Stimulated activated CD4-positive, alpha-beta T cell treated with anti-CD3 and anti-CD28 coated beads, Interleukin-4, amount 100 ng/mL, for 1 hour (primary cell): ENCODE results near the gene ADCY5.
"Not testable (repeated sequence)": the region's sequence is repeated elsewhere in the genome, so short reads cannot be mapped to it uniquely, and the experiment has no call there.

ENCODE experiments used
- DNase-seq: peaks from one replicate; pipeline ENCODE4 v3.0.0-alpha.2; 2020

ADCY5 gene

DNA sequence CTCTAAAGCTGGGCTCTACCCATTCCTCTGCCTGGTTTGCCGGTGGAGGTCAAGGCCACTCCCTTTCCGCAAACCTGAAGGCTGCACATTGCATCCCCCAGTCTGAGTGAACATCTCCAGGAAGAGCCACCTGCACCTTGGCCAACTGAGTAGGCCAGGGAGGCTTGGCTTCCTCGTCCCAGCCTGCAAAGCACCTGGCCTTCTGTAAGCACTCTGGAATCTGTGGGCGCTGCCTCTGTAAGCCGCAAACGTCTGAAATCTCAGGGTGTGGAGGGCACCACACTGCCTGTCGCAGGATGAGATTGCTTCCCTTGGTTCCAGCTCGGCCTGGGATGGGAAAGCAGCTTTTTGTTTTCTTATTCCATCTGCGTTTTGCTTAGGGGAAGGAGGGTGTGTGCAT lies 165.8 kb downstream of the ADCY5 start:
- no peak for DNase-seq

DNA sequence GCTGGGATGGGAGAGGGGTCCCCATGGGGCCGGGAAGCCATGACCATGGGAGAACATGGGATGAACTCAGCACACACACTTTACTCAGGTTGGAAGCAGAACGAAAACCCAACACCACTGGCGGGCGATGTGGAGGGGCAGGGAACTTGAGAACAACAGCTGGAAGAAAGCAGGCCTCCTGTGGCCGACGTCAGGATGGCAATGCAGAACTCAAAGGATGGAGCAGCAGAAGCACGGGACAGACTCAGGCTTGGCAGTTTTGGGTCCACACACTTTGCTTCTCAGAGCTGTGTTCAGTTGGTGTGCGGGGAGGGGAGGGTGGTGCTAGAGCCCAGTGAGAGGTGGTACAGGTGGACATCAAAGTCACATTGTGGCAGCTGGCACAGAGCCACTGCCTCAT lies 166.4 kb downstream of the ADCY5 start:
- DNase-seq: no peak

DNA sequence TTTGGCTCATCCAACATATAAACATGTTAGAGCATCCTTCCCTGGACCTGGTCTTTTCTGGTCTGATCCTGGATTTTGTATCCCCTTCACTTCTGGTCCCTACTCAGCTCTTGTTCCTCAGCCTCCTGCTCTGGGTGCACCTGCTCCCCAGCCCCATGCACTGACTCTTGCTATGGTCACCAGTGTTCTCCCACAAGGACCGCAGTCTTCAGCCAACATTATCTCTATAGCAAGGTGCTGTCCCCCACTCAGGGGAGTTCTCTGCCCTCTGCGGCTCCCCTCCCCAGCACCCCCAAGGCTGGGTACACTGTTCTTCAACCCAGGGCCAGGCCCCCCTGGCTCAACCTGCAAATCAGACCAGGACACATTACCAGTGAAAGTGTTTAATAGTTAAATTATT lies 167.0 kb downstream of the ADCY5 start:
- no peak for DNase-seq

DNA sequence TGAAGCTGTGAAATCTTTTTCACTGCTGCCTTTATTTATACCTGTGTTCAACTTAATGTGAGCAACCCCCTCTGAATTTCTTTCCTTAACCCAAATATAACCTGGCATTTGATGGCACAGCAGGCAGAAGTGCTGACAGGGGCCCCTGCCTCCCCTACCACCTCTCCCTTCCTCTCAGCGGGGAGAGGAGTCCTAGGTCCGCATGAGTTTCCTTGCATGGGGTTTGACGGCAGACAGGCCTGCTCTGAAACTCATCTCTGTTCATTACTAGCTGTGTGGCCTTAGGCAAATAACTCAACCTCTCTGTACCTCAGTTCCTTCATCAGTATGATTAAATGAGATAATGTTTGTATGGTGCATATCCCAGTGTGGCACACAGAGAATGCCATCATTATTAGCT lies 167.5 kb downstream of the ADCY5 start:
- no peak for DNase-seq

DNA sequence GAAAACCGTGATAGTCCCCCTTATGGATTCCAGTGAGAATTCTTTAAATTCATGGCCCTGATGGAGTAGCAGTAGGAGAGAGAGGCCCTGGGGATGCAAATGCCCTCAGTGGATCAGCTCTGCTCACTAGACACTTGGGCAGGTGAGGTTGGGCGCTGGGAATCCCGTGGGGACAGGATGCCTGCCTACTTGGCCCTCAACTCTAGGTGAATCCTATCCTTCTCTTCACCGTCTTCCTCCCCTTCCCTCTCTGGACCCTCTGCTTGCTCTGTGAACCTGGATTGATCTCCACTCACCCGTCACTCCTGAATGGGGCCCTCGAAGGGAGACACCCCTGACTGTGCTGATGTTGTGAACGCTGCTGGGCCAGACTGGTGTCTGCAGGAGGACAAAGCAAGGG lies 169.8 kb downstream of the ADCY5 start:
- no peak for DNase-seq

DNA sequence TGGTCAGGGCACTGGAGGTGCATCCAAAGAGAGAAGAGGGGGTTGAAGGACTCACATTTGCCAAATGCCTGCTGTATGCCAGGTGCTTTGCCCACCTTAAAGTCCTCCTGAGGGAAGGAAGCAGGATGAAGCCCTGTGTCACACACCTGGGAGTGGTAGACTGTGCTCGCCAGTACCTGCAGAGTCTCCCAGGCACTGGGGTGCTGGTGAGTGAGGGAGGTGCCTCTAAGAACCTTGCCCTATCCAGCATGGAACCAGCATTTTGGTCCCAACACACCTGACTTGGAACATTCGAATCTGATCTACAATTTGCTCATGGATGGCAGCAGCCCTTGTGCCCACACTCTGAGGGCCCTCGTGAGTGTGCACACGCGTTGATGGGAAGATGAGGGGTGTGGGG lies 170.4 kb downstream of the ADCY5 start:
- DNase-seq: no peak

DNA sequence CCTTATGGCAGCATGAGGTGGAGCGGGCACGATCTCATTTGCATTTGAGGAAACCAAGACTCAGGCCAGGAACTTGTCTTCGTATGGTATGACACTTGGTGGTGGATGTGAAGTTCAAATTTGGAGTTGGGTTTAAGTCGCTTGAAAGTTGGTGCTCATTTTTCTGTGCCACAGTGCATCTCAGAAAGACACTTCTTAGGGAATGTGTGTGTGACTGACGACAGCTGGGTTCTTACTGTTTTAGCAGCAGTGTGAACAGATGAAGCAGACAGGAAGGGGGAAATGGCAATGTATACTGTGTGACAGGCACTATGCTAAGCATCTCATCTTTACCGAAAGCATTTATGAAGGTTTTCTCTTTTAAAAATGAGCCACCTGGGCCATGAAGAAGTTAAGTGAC lies 171.8 kb downstream of the ADCY5 start:
- no peak for DNase-seq

DNA sequence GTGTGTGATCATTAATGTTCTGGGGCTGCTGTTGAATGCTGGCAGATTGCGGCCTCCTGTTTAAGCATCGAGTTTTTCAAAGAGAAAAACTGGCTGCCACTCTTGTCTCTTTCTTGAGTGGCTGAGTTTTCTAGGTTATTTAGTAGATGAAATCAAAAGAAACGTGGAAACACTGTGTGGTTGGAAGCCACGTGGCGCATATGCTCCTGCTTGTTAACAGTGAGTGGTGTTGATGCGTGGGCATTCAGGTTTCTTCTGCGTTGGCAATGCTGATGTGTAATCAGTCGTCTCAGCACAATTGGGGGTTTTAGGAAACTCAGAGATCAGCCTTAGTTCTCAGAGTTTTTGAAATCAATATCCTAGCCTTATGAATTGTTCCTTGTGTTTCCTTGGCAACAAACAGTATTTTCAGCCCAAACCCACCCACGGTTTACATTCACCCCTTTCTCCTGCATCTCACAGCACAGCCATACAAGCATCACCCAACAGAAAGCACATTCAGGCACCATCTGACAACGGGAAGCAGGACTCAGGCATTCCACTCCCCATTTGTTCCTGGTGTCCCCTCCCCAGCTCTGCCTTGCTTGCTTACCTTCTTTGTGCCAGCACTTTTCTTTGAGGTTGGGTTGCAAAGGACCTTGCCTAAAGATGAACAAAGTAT lies 172.4 kb downstream of the ADCY5 start:
- DNase-seq: no peak

DNA sequence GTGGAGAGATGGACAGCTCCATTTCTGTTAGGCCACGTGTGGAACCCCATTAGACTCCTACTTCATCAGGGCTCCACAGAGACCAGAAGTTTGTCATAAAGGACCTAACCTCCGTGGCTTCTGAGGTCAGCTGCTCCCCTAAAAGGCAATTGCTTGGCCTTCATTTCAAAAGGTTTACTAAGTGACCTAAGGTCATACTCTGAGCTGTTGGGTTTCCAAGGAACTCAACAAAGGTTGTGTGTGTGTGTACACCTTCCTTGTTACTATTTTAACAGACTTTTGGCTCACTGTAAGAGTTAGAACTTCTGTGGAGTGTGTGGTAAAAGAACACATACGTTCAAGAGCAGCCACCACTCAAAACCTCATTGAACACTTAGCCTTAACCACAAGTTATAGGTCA lies 173.2 kb downstream of the ADCY5 start:
- DNase-seq: no peak

DNA sequence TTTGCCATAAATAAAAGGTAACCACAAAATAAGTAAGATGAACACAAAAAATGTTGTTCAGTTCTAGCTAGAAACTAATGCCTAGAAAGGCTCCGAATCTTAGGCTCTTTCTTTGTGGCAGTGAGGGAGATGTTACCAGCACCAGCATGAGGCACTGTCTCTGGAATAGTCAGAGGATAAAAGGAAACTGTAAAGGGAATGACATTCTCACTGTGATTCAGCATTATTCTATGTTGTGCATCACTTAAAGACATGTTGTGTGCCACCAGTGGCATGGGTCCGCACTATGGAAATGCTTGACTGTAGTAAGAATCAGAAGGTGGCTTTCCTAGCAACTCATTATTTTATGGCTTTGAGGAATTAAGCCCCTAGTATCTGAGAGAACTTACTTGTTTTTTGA lies 176.3 kb downstream of the ADCY5 start:
- DNase-seq: no peak

DNA sequence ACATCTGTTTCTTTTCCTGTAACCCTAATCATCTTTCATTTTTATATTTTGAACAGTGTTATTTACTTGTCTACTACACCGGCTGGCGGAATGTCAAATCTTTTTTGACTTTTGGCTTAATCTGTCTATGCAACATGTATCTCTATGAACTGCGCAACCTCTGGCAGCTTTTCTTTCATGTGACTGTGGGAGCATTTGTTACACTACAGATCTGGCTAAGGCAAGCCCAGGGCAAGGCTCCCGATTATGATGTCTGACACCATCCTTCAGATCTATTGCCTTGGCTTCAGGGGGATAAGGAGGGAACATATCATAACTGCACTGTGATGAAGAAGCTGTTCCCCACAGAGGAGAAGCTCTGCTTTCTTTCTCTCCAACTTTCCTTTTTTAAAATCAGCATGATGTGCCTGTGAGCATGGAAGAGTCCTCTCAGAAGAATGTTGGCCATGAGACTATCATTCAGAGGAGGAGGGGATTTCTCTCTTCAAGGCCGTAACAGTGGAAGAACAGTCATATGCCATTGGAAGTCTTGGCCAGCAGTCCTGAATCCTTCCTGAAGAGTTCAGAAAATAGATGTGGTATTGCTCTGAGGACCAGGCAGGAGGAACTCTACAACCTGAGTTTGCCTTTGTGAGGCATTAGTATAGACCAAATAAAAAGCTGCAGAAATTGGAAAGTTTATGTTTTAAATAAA lies 177.3 kb downstream of the ADCY5 start:
- no peak for DNase-seq

DNA sequence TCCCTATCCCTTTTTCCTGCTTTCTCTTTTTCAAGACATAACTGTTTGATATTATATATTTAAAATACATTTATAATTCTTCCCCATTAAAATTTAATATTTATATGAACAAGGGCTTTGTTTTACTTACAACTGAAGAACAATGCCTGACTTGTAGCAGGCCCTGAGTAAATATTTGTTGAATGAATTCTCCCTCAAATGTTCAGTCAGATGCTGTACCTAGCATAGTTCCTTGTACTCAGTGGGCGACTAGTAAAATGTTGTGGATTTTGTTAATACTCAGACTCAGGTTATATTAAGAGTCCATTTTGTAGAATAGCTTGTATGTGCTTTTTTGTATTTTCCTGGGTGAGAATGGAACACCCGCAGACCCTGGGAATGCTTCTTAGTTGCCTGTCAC lies 178.1 kb downstream of the ADCY5 start:
- DNase-seq: no peak

DNA sequence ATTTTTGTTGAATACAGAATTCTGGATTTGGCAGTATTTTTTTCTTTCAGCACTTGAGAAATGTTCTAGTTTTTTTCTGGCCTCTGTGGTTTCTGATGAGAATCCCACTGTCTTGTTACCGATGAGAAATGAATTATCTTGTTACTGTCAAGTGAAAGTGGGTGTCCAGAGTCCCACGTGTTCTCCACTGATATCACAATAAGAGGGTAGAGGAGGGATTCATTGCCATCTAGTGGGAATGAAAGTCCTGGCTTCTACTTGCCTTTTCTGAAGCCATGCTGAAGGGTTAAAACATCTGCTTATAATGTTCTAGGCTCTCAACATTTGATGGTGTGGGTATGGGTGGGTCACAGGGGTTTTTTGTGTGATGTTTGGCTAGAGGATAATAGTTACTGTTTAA lies 181.1 kb downstream of the ADCY5 start:
- DNase-seq: no peak

DNA sequence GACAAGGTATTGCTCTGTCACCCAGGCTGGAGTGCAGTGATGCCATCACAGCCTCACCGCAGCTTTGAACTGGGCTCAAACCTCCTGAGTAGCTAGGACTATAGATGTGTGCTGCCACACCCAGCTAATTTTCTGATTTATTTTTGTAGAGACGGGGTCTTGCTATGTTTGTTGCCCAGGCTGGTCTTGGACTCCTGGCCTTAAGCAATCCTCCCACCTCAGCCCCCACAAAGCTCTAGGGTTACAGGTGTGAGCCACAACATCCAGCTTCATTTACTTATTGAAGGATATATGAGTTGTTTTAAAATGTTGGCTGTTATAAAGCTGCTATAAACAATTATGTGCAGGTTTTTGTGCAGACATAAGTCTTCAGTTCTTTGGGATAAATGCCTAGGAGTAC lies 184.9 kb downstream of the ADCY5 start:
- no peak for DNase-seq

DNA sequence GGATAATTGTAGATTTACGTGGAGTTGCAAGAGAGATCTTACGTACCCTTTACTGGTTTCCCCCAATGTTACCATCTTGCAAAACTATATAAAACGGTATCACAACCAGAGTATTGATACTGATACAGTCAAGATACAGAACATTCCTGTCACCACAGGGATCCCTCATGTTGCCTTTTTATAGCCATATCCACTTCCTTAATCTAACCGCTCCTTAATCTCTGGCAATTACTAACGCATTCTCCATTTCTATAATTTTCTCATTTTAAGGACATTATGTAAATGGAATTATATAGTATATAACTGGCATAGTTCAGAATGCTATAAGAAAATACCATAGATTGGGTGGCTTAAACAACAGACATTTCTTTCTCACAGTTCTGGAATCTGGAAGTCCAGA lies 186.0 kb downstream of the ADCY5 start:
- no peak for DNase-seq

DNA sequence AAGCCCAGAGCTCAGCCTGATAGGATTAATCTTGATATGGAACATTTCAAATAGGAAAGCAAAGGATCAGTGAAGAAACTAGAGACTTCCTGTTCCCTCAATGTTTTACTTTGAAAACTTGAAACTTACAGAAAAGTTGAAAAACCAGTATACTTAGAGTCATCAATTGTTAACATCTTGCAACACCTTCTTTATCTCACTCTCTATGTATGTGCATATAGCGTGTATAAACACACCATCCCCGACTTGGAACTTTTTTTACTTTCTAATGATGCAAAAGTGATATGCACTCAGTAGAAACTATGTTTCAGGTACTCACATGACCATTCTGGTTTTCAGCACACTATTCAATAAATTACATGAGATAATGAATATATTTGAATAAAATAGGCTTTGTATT lies 186.7 kb downstream of the ADCY5 start:
- DNase-seq: no peak

DNA sequence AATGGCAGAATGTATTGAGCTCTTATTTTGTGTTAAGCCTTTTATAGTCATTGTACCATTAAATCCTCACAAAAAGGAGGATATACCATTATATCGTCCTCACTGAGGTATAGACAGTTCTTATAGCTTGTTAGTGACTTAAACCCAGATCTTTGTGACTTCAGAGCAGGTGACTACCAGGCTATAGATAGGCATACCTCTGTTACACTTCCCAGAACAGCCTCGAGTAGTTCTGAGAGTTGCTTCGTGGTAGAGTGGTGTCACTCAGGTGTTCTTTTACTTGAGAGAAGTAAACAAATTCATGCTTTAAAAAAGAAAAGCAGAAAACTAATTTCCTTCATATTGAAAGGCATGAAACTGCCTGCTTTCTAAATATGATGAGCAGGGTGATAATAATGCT lies 187.2 kb downstream of the ADCY5 start:
- DNase-seq: no peak

DNA sequence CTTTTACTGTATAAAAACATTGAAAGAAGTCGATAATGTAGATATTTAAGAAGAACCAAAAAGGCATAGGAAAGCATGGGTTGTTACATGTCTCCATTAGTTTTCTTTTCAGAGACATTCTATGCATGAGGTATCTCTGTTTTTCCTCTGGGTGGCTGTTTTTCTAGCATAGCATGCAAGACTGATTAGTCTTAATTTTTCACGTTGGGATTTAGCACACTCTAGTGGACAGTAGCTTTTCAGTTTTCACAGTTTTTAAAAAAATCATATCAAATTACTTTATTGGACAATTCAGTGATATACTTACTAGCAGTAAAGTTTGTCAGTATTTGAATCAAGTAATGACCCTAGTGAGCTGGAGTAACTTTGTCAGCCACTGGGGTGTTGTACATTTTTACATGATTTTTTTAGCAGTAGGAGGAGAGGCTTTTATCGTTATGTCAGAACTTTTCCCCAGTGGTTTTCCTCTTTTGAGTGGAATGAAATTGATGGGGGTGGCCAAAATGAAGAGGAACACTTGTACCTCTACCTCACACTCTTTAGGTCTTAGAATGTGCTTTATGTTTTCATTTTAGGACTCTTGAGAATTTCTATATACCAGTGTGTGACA lies 190.0 kb downstream of the ADCY5 start:
- no peak for DNase-seq

DNA sequence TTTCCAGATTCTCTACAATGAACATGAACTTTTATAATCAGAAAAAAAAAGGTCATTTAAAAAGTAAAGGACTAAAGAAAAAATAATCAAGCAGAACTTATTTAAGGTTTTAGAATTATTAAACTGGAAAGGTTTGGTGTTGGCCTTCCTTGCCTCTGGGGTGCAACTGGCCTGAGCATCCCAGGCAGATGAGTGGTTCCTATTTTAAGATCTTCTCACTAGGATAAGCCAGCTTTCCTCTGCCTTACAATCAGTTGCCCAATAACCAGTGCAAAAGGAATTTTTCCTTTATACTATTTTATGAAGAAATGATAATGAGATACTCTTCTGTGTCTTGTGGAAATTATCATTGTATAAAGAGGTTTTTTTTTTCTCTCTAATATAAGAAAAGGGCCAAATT lies 190.5 kb downstream of the ADCY5 start:
- no peak for DNase-seq

DNA sequence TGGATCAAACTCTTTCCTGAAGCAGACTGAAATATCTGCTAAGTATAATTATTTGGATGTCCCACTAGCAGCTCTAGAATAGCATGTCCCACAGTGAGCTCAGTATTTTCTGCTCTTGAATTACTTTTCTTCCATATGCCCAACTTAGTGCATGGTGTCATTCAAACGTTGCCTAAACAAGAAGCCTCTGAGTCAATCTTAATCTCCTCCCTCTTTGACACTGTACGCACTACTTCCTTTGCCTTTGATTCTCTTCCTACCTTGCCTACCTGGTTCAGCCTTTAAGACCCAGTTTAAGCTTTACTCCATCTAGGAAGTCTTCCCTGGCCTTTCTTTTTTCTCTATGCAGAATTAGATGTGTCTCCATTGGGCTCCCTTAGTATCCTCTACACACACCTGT lies 192.6 kb downstream of the ADCY5 start:
- DNase-seq: no peak

DNA sequence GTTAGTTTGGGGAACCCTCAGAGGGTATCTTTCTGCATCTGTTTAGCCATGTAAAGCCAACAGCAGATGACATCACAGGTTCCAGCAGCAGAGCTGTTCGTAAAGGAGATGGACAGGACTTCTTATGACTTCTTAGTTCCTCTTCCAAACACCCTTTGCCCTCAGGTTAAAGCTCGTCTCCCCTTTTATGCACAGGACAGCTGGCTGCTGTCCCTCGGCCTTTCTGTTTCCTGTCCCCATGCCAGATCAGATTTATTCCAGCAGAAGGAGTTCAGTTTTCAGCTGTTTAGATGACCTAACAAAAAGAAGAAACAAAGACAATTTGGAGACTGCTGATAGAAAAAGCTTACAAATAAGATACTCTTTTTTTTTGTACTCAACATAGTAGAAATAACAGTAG lies 202.0 kb downstream of the ADCY5 start:
- DNase-seq: no peak

DNA sequence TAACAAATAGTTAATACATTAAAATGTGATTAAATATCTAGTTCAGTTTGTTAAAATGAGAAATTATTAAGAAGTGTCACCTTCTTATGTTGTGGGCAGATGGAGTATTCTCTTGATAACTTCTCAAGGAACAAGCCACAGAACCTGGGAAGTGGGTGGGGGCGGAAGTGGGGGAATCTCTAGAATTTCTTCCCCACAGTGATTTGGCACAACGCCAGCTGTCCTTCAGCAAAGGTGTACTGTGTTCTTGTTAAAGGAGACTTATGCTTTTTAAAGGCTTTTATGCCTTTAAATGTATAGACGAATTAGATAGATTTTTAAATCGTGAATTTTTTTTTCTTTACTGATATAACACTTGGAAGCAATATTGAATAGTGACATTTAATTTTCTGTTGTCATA lies 204.8 kb downstream of the ADCY5 start:
- peak; percentile 9 for DNase-seq

DNA sequence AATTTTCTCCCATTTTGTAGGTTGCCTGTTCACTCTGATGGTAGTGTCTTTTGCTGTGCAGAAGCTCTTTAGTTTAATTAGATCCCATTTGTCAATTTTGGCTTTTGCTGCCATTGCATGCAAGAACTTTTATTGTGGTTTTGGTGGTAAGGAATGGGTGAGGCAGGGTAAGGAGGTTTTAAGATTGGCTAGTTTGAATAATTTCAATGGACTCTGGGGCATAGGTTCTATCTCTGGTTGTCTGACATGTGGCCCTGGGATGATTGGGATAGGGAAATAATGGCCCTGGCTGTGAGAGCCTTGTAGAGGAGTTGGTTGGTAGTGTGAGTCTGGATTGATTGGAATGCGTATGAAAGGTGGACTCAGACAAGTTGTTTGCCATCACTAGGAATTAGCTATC lies 209.1 kb downstream of the ADCY5 start:
- DNase-seq: no peak

DNA sequence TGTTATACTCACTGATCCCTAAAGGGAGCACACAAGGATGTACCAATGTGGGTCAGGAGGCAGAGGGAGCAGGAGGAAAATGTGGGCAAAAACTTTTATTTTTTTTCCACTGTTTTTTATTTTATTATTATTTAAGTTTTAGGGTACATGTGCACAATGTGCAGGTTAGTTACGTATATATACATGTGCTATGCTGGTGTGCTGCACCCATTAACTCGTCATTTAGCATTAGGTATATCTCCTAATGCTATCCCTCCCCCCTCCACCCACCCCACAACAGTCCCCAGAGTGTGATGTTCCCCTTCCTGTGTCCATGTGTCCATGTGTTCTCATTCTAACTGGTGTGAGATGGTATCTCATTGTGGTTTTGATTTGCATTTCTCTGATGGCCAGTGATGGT lies 209.7 kb downstream of the ADCY5 start:
- not testable (repeated sequence) for DNase-seq

DNA sequence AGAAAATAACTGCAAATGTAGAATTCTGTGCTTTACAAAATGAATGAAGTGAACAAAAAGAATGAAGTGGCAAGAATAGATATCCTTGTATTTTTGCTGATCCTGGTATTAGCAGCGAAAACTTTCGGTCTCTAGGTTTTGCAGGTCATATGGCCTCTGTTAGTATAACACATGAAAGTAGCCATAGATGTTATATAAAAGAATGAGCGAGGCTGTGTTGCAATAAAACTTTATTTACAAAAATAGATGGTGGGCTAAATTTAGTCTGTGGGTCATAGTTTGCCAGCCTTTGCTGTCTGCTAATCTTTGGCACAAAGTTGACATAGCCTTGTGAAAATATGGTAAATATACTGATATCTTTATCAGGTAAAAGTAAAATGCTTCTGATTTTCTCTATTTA lies 212.0 kb downstream of the ADCY5 start:
- DNase-seq: no peak
